GM12864 (cell line): ENCODE measurements around the gene ARFGEF3.

Experiments used
- DNase-seq: peaks from one replicate; pipeline ENCODE4 v3.0.0-alpha.2; 2011; ENCODE audit warnings: low read depth
- H3K4me3 ChIP-seq: 2 replicates; pipeline ENCODE4 v1.5.1; 2011; ENCODE audit warnings: mild to moderate bottlenecking, low read depth, low read length, control low read depth
- CTCF ChIP-seq: IDR thresholded peaks from 2 replicates; pipeline ENCODE4 v1.5.1; 2011; ENCODE audit warnings: low read depth, mild to moderate bottlenecking, moderate library complexity, low read length, control low read depth, inconsistent platforms; ENCODE audit errors: missing control alignments

The ARFGEF3 gene

GRCh38 chr6:138310821-138311220 lies 149.1 kb downstream of the ARFGEF3 start:
- DNase-seq = no peak
- no peak for TF ChIP-seq CTCF
- H3K4me3 ChIP-seq = no peak overlapping the region

- DNase-seq = no peak
- H3K4me3 ChIP-seq = no peak overlapping the region
- TF ChIP-seq CTCF = no peak
Observed at GRCh38 chr6:138311268-138311667, 149.5 kb downstream of the ARFGEF3 start.

- TF ChIP-seq CTCF = no peak
- no peak for DNase-seq
- no peak overlapping the region for H3K4me3 ChIP-seq
Observed at GRCh38 chr6:138318741-138319375, 157.1 kb downstream of the ARFGEF3 start.

GRCh38 chr6:138321934-138322333 lies 160.2 kb downstream of the ARFGEF3 start:
- no peak for TF ChIP-seq CTCF
- no peak overlapping the region for H3K4me3 ChIP-seq
- no peak for DNase-seq

- TF ChIP-seq CTCF = no peak
Observed at GRCh38 chr6:138323821-138324220, 162.1 kb downstream of the ARFGEF3 start.

GRCh38 chr6:138328210-138328609 lies 166.5 kb downstream of the ARFGEF3 start:
- no peak for TF ChIP-seq CTCF
- no peak overlapping the region for H3K4me3 ChIP-seq
- DNase-seq = no peak

More at GRCh38 chr6:138323821-138324220, 162.1 kb downstream of the ARFGEF3 start:
- no peak for DNase-seq
- no peak overlapping the region for H3K4me3 ChIP-seq

GRCh38 chr6:138330763-138331162 lies 169.0 kb downstream of the ARFGEF3 start:
- H3K4me3 ChIP-seq = no peak overlapping the region
- DNase-seq = no peak
- TF ChIP-seq CTCF = no peak
